ENCODE results near the gene HOXB3.

The HOXB3 gene

DNA sequence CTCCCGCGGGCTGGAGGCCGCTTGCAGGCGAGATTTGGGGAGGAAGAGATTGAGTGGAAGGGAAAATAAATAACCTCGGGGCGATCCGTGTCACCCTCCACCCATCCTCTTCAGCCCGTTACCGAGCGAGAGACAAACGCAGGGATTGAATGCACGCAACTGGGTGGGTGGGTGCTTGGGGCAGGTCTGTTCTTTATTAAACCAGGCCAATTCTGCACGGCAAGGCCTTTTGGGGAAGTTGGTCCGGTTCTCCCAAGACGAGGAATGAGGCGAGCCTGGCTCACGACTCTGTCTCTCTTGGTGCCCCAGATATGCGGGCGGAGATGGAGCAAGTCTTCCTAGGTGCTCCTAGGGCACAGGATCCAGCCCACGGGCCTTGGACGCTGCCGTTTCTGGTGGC is 21.2 kb upstream of the HOXB3 start:
- DNase-seq (no peak), ATAC-seq (replicated peaks) (peak; percentile 12 to 34)
- Mint-ChIP-seq H3K4me3 (peak overlapping the region; percentile 93 to 97), H3K9me3 (no peaks in the 10 kb centered on the region), H3K36me3 (peaks cover 2 to 7% of the 10 kb centered on the region in 2 donors), H3K27ac (peak overlapping the region; percentile 90), H3K4me1 (peaks cover 30 to 49% of the 10 kb centered on the region in 2 donors), H3K27me3 (peaks cover 71 to 94% of the 10 kb centered on the region in 2 donors)

DNA sequence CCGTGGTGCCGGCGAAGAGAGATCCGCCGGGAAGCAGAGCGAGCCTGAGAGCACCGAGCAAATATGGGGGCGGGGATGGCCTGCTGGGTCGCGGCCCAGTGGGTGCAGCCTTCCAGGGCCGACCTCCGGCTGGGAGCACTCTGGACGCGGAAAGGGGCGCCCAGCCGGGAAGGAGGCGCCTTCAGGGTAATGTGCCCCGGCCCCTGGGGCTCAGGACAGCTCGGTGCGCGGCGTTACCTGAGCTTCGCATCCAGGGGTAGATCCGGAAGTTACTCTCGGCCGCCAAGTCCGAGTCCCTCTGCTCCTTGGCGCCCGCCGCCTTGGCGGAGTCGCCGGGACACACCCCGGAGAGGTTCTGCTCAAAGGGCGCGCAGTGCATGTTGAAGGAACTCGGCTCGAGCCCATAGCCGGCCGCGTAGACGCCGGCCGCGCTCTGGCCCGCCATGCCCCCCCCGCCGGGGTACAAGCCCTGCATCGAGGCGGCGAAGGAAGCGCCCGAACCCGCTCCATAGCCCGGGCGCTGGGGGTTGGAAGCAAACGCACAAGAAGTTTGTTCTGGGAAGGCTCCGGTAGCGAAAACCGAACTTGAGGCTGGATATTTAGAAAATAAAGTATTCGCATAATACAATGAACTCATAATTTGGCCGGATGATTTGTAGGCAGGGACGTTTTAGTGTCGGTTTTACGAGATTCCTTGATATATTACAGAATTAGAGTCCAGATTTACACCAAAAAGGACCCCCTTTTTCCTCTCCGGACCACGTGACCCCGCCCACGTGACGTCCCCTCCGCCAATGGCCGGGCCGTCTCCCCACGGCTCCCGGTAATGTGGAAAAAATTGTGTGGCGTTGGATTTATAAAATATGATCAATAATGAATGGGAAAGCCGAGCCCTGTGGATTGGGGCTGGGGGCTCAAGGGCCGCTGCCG is 20.5 kb upstream of the HOXB3 start, which contains the start of gene HOXB7:
HOXB7 (minus strand) TSS at position 736 of the 930 bp plus-strand sequence; CDS start at position 637, 99 bp downstream.
- Mint-ChIP-seq H3K4me1 (peaks cover 30 to 49% of the 10 kb centered on the region in 2 donors), H3K4me3 (peak within 1 kb of the TSS; percentile 93 to 97), H3K27ac (peak within 1 kb of the TSS; percentile 90), H3K36me3 (peaks cover 2 to 7% of the 10 kb centered on the region in 2 donors), H3K9me3 (no peaks in the 10 kb centered on the region), H3K27me3 (peaks cover 71 to 94% of the 10 kb centered on the region in 2 donors)
- DNase-seq (peak; percentile 40), ATAC-seq (replicated peaks) (peak; percentile 50 to 51)

DNA sequence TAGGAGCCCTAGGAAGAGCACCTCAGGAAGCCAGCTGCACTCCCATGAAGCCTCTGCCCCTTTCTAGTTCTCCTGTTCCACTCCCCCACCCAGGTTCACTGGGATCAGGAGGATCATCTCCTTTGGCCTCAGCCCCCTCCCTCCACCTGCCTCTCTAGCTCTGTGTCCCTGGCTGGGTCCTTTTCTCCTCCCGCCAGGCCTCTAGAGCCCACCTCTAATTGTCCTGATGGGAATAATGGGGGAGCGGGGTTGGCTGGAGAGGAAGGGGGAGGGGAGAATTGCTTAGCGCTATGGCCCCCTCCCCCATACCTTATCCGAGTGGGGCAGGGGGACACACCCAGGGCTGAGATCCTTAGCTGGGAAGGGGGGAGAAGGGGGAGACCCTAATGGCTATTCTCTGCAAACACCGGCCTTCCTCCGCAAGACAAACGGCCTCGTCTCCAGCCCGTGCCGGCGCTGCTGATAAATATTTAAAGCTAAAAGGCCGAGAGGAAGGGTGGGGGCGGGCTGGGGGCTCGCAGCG is 19.8 kb upstream of the HOXB3 start:
- no peak for ATAC-seq (replicated peaks)
- Mint-ChIP-seq H3K36me3 (peaks cover 2 to 3% of the 10 kb centered on the region in 2 donors), H3K27ac (no peak overlapping the region)

GRCh38 chr17:48609033-48609432 is 19.0 kb upstream of the HOXB3 start:
- Mint-ChIP-seq H3K27me3 (peaks cover 68 to 94% of the 10 kb centered on the region in 2 donors), H3K36me3 (peaks cover 0 to 2% of the 10 kb centered on the region in 2 donors), H3K4me1 (peaks cover 25 to 37% of the 10 kb centered on the region in 2 donors), H3K4me3 (no peak overlapping the region), H3K9me3 (no peaks in the 10 kb centered on the region), H3K27ac (no peak overlapping the region)
- DNase-seq (no peak), ATAC-seq (replicated peaks) (no peak)

More for the DNA sequence above, 19.8 kb upstream of the HOXB3 start:
- DNase-seq: no peak
- Mint-ChIP-seq H3K9me3 (no peaks in the 10 kb centered on the region), H3K27me3 (peaks cover 68 to 94% of the 10 kb centered on the region in 2 donors), H3K4me1 (peaks cover 27 to 44% of the 10 kb centered on the region in 2 donors), H3K4me3 (peak overlapping the region; percentile 93 to 97)

DNA sequence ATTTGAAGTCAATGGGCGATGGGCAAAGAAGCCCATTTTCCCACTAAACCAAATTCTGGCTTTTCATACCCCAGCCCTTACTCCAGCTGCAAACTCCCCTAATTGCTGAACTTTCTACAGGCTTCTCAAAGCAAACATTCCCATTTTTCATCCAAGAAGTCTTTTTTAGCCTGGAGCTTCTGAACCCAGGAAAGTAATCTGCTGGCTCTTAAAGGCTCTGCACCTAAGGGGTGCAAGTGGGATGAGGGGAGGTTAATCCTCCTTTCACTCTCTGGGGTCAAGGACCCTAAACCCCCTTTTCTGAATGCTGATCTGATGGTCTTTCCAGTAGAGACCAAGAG is 18.4 kb upstream of the HOXB3 start:
- Mint-ChIP-seq H3K27me3 (peaks cover 68 to 94% of the 10 kb centered on the region in 2 donors), H3K4me3 (no peak overlapping the region), H3K27ac (no peak overlapping the region), H3K4me1 (peaks cover 21 to 31% of the 10 kb centered on the region in 2 donors), H3K36me3 (peaks cover 0 to 2% of the 10 kb centered on the region in 2 donors), H3K9me3 (no peaks in the 10 kb centered on the region)
- ATAC-seq (replicated peaks) (no peak), DNase-seq (no peak)

GRCh38 chr17:48606892-48607614 is 17.0 kb upstream of the HOXB3 start:
- no peak for ATAC-seq (replicated peaks)
- Mint-ChIP-seq H3K4me3 (no peak overlapping the region), H3K9me3 (no peaks in the 10 kb centered on the region), H3K4me1 (peaks cover 15 to 26% of the 10 kb centered on the region in 2 donors), H3K36me3 (peaks cover 0 to 2% of the 10 kb centered on the region in 2 donors), H3K27ac (no peak overlapping the region), H3K27me3 (peaks cover 64 to 95% of the 10 kb centered on the region in 2 donors)
- no peak for DNase-seq

DNA sequence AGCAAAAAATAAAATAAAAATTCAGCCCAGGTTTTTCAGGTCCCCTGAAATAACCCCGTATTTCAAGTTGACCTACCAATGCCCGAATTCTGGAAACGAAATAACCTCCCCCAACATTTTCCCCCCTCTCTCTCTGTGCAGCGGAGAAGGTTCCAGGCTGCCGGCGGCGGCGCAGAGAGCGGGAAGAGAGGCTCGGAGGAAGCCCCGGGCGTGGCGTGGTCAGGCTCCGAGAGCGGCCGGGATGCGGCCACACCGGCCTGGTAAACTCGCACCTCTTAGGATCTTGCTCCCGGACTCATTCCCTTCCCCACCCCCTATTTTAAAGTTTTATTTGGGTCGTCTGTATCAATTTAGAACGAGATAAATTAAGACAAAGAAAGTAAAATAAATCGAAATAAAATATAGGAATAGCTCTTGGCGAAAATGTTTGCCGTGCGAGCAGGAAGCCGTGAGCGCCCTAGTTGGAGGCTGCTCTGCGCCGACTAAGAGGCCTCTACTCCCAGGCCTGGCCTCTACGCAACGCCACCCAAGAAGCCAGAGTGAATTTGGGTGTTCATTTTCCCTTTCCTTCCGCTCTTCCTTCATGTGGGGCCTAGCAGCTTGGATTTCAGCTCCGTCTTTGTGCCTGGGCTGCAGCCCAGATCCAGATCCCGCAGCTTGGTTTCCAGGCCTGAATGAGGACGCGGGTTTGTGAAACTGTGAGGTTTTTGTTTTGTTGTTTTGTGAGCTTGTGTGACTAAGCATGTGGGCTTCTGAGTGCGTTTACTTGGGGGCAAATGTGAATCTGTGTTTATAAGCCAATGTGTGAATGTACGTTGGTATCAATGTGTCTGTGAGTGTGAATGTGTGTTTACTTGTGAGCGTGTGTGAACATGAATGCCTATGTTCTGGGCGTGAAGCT is 16.2 kb upstream of the HOXB3 start:
- H3K9me3 Mint-ChIP-seq: no peaks in the 10 kb centered on the region
- H3K4me1 Mint-ChIP-seq: peaks cover 10 to 18% of the 10 kb centered on the region in 2 donors
- H3K36me3 Mint-ChIP-seq: peaks cover 0 to 2% of the 10 kb centered on the region in 2 donors
- ATAC-seq (replicated peaks) (no peak), DNase-seq (no peak)
- no peak overlapping the region for H3K27ac Mint-ChIP-seq
- no peak overlapping the region for H3K4me3 Mint-ChIP-seq
- H3K27me3 Mint-ChIP-seq: peaks cover 64 to 95% of the 10 kb centered on the region in 2 donors

DNA sequence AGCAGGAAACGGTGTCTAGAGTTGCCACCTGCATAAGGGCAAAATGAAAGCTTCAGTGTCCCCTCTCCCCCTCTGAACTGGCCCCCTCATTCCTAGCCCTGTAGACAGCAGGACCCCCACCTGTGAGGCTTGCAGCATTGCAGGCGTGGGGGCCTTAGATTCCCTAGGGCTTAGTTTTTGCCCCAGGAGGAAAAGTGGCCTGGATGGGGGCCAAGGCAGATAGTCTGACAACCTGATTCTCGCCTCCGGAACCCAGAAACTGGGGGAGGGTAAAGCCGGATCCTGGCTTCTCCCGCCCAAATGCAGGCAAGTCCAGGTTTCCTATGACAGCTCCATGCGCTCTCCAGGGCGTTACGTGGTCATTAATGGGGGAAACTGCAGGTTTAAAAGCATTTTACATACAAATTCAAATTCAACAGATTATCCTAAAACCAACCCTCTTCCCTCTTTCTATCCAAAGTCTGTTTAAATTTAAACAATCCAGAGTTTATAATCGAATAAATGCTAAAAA is 15.4 kb upstream of the HOXB3 start:
- peaks cover 7 to 10% of the 10 kb centered on the region in 2 donors for H3K4me1 Mint-ChIP-seq
- DNase-seq (no peak), ATAC-seq (replicated peaks) (no peak)
- peaks cover 67 to 95% of the 10 kb centered on the region in 2 donors for H3K27me3 Mint-ChIP-seq
- H3K36me3 Mint-ChIP-seq: no peaks in the 10 kb centered on the region
- H3K9me3 Mint-ChIP-seq: no peaks in the 10 kb centered on the region
- H3K27ac Mint-ChIP-seq: no peak overlapping the region
- no peak overlapping the region for H3K4me3 Mint-ChIP-seq

DNA sequence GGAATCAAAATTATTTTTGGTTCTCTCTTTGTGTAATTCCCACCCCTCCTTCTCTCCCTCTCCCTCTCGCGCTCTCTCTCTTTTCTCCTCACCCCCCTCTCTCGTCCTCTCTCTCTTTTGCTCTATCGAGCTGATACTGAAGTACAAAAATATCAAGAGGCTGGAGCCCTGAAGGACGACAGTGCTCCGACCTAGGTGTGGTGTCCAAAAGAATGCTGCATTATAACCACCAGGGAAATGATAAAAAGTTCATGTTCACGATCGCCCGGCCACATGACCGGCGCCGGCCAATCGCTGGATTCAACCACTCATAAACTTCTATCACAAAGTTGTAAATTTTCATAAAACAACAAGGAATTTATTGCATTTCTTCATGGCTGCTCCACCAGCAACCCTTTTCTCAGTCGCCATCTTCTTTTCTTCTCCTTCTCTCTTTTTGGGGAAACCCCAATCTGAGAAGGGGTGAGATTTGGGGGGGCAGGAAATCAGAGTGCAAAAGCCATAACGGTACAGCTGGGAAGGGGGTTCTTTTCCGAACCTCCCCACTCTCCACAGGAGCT is 14.8 kb upstream of the HOXB3 start, which contains the start of gene HOXB6:
HOXB6 (minus strand) TSS at position 217 of the 560 bp plus-strand sequence. CDS start 6,836 bp downstream, outside the sequence.
- peaks cover 7 to 9% of the 10 kb centered on the region in 2 donors for H3K4me1 Mint-ChIP-seq
- no peak within 1 kb of the TSS for H3K27ac Mint-ChIP-seq
- no peaks in the 10 kb centered on the region for H3K36me3 Mint-ChIP-seq
- no peak for ATAC-seq (replicated peaks)
- no peak for DNase-seq
- no peak within 1 kb of the TSS for H3K4me3 Mint-ChIP-seq
- no peaks in the 10 kb centered on the region for H3K9me3 Mint-ChIP-seq
- peaks cover 73 to 95% of the 10 kb centered on the region in 2 donors for H3K27me3 Mint-ChIP-seq

DNA sequence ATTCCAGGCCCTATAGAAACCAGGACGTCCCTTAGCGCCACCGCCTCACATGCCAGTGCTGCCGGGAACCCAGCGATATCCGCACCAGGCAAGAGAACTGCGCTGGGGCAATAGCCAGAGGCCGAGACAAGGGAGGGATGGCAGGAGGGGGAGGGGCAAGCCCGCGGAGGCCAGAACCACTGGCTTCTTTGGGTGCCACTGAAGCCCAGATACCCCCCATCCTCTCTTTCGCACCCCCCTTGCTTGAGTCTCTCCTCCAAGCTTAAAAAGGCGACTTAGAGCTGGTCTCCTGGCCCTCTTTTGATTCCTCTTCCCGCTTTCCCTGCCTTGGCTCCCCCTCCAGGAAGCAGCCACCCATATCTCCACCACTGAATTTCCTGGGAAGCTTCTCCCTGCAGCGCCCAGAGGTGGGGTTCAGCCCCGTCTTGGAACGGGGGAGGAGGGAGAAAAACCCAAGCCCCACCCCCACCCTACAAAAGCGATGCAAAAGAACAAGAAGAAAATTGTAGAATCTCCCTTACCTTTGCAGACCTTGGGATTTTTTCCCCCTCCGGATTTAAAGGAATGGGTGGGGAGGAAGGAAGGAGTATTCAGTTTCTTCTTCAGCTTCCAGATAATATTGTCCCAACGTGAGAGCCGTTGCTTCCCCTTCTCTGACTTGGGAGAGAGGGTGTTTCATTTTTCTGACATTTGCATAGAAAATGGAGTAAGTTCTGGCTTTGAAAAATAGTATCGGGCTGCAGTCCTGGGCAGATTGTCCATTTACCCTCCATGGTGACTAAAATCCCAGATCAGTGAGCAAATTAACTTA is 14.1 kb upstream of the HOXB3 start:
- no peak for ATAC-seq (replicated peaks)
- Mint-ChIP-seq H3K27ac (no peak overlapping the region), H3K4me3 (no peak overlapping the region), H3K27me3 (peaks cover 79 to 95% of the 10 kb centered on the region in 2 donors), H3K9me3 (no peaks in the 10 kb centered on the region), H3K4me1 (peaks cover 7 to 9% of the 10 kb centered on the region in 2 donors), H3K36me3 (no peaks in the 10 kb centered on the region)
- no peak for DNase-seq

DNA sequence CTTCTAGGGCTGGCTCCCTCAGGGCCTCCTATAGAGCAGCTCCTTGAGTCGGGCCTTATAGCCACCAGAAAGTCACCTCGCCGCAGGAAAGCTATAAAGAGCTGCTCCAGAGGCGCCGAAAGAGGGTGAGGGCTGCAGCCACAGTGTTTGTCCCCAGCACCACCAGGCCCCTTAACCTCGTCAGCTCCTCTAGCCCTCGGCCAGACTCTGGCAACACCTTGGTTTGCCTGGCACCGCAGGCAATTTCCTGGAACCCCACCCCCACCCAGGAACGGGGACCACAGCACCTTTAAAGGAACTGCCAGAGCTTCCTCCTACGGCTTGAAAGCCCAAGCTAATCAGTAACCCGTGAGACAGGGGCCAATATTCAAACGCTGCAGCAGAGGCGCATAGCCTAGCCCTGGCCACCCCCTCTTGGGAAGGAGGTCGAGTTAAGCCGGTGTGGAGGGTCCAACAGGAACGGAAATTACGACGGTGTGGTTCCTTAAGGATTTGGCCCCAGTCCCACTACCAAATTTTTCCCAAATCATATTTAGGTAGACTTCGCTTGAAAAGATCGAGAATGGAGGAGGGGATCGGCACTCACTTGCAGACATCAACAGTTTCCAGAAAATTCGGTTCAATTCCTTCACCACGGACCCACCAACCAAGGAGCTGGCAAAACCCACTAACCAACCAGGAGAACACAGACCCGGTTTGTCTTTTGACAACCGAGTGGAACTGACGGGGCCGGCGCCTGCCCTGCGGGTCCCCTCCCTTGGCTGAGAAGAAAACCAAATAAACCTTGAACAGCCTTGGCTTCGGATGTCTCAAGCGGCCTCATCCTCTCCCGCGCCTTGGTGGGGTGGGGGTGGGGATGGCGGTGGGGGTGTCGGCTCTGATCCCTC is 11.7 kb upstream of the HOXB3 start:
- no peaks in the 10 kb centered on the region for H3K9me3 Mint-ChIP-seq
- DNase-seq (no peak), ATAC-seq (replicated peaks) (no peak)
- H3K27me3 Mint-ChIP-seq: peaks cover 85 to 97% of the 10 kb centered on the region in 2 donors
- no peak overlapping the region for H3K27ac Mint-ChIP-seq
- H3K36me3 Mint-ChIP-seq: no peaks in the 10 kb centered on the region
- peaks cover 18 to 31% of the 10 kb centered on the region in 2 donors for H3K4me1 Mint-ChIP-seq
- H3K4me3 Mint-ChIP-seq: no peak overlapping the region

DNA sequence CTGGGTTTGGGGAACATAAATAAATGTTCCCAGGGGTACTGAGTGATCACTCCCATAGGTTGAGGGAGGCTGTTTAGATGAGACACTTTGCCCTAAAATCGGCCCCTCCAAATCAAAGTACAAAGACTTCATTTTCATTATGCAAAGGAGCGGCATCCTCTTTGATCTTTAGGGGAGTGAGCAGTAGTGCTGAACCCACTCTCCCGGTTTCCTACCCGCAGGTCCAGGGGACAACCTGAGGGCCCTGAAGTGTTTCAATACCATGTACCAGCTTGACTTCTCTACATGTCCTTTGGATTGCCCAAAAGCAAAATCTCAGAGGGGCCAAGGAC is 11.1 kb upstream of the HOXB3 start:
- Mint-ChIP-seq H3K27ac (no peak overlapping the region), H3K27me3 (peaks cover 86 to 97% of the 10 kb centered on the region in 2 donors), H3K36me3 (peaks cover 2 to 4% of the 10 kb centered on the region in 2 donors), H3K4me1 (peaks cover 24 to 37% of the 10 kb centered on the region in 2 donors), H3K4me3 (no peak overlapping the region), H3K9me3 (no peaks in the 10 kb centered on the region)
- DNase-seq (no peak), ATAC-seq (replicated peaks) (no peak)
